Osteoblast (primary cell): Measurements from ENCODE around the gene USP32. TPM values are rescaled to one million over a fixed set of nuclear protein-coding genes. Genes with fewer than 3 reads are reported as not detected.

Source experiments
- DNase-seq: peaks from one replicate; pipeline ENCODE4 v3.0.0; 2011; ENCODE audit warnings: low spot score, mixed read lengths; ENCODE audit not compliant: insufficient read length; ENCODE audit errors: missing footprints
- H2AFZ ChIP-seq: 2 replicates; pipeline ENCODE4 v1.6.0; 2011; ENCODE audit warnings: mild to moderate bottlenecking, low read length
- H3K27ac ChIP-seq: 2 replicates; pipeline ENCODE4 v1.5.1; 2011; ENCODE audit warnings: mild to moderate bottlenecking, low read depth, low read length, moderate library complexity
- H3K27me3 ChIP-seq: 2 replicates; pipeline ENCODE4 v1.6.0; 2012; ENCODE audit warnings: mild to moderate bottlenecking, control low read depth, inconsistent platforms, low read length, moderate library complexity; ENCODE audit not compliant: insufficient read depth
- H3K36me3 ChIP-seq: 2 replicates; pipeline ENCODE4 v1.5.1; 2011; ENCODE audit warnings: mild to moderate bottlenecking, low read length, control low read depth, moderate library complexity; ENCODE audit not compliant: insufficient read depth
- H3K4me1 ChIP-seq: 2 replicates; pipeline ENCODE4 v1.5.1; 2011; ENCODE audit warnings: mild to moderate bottlenecking, low read length, control low read depth, moderate library complexity; ENCODE audit not compliant: insufficient read depth
- H3K4me2 ChIP-seq: 2 replicates; pipeline ENCODE4 v1.6.0; 2011; ENCODE audit warnings: mild to moderate bottlenecking, low read length; ENCODE audit not compliant: insufficient read depth
- H3K4me3 ChIP-seq: fragments of 200-600 bp; sonication (generic); 3 replicates; pipeline ENCODE4 v1.5.1; 2012; ENCODE audit warnings: mild to moderate bottlenecking, low read length, inconsistent platforms; ENCODE audit not compliant: insufficient read depth
- H3K79me2 ChIP-seq: 2 replicates; pipeline ENCODE4 v1.6.0; 2012; ENCODE audit warnings: mild to moderate bottlenecking, low read length, control low read depth, inconsistent platforms; ENCODE audit not compliant: insufficient read depth
- H3K9me3 ChIP-seq: 2 replicates; pipeline ENCODE4 v1.5.1; 2011; ENCODE audit warnings: low read depth, low read length, control low read depth
- H4K20me1 ChIP-seq: 2 replicates; pipeline ENCODE4 v1.6.0; 2012; ENCODE audit warnings: mild to moderate bottlenecking, low read length, control low read depth; ENCODE audit not compliant: insufficient read depth
- total RNA-seq: library from RNA; depleted of rRNA; stranded (reverse); fragments of >200 nt; gene quantifications from 2 replicates; pipeline ENCODE4 v1.2.3, GENCODE V29; 2012
- TF ChIP-seq, protein P1 (sequence below): IDR thresholded peaks from 2 replicates; pipeline ENCODE4 v1.5.1; 2011; ENCODE audit warnings: mild to moderate bottlenecking, low read depth, low read length, moderate library complexity; ENCODE audit errors: extremely low read depth

The USP32 gene
- total RNA-seq, 1 donor: 99.5 TPM

DNA sequence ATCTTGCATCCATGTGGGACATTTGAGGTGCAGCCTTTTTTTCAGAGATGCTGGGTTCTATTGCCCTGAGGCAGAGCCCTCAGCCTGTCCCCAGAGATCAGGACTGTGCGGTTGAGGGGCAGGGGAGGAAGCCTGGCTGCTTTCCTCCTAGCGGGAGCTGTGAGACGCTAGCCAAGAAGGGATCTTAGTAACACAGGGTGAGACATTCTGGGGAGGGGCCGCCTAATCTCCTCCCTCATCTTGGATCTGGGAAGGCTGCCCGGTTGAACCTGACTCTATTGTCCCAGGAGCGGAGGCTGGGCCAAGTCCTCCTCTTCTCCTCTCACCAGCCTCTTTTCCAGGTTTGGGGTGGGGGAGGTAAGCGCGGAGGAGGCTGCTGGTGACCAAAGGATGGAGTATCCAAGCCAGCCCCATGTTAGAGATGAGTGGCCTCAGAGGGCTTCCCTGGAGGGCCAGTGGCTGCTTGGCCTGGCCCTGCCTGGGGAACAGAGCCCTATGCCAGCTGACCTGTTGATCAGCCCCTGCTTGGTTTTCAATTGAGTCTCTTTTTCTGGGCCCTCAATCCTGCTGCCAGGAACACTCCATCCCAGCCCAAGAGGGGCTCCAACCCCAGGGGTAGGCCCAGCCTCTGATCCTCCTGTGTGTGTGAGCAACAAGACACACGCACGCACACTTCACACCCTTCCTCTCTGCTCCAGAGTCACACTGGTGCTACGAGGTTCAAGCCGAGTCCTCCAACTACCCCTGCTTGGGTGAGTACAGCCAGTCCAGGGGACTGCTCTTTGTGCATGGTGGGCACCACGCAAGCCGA lies 237.1 kb downstream of the USP32 start:
- Histone ChIP-seq H3K9me3 (no peaks in the 10 kb centered on the region), H3K4me2 (peak overlapping the region; percentile 55), H3K27ac (peak overlapping the region; percentile 14), H4K20me1 (peaks cover 3% of the 10 kb centered on the region), H3K36me3 (no peaks in the 10 kb centered on the region), H3K79me2 (no peaks in the 10 kb centered on the region), H3K4me3 (no peak overlapping the region), H3K4me1 (peaks cover 14% of the 10 kb centered on the region), H2AFZ (no peak overlapping the region), H3K27me3 (peaks cover 35% of the 10 kb centered on the region)
- DNase-seq: peak; percentile 99
- TF ChIP-seq, protein P1, sequence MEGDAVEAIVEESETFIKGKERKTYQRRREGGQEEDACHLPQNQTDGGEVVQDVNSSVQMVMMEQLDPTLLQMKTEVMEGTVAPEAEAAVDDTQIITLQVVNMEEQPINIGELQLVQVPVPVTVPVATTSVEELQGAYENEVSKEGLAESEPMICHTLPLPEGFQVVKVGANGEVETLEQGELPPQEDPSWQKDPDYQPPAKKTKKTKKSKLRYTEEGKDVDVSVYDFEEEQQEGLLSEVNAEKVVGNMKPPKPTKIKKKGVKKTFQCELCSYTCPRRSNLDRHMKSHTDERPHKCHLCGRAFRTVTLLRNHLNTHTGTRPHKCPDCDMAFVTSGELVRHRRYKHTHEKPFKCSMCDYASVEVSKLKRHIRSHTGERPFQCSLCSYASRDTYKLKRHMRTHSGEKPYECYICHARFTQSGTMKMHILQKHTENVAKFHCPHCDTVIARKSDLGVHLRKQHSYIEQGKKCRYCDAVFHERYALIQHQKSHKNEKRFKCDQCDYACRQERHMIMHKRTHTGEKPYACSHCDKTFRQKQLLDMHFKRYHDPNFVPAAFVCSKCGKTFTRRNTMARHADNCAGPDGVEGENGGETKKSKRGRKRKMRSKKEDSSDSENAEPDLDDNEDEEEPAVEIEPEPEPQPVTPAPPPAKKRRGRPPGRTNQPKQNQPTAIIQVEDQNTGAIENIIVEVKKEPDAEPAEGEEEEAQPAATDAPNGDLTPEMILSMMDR: no peak

- peaks cover 14% of the 10 kb centered on the region for H3K4me1 ChIP-seq
- H3K36me3 ChIP-seq: no peaks in the 10 kb centered on the region
- H3K9me3 ChIP-seq: no peaks in the 10 kb centered on the region
- H3K79me2 ChIP-seq: no peaks in the 10 kb centered on the region
- H3K27me3 ChIP-seq: peaks cover 45% of the 10 kb centered on the region
- no peak overlapping the region for H3K4me3 ChIP-seq
- H4K20me1 ChIP-seq: peaks cover 3% of the 10 kb centered on the region
- peak overlapping the region; percentile 14 for H3K27ac ChIP-seq
- no peak overlapping the region for H2AFZ ChIP-seq
- peak overlapping the region; percentile 55 for H3K4me2 ChIP-seq
- DNase-seq: peak; percentile 93
- TF ChIP-seq, protein P1: no peak
These were observed 238.1 kb downstream of the USP32 start for GRCh38 chr17:60153606-60154390.

DNA sequence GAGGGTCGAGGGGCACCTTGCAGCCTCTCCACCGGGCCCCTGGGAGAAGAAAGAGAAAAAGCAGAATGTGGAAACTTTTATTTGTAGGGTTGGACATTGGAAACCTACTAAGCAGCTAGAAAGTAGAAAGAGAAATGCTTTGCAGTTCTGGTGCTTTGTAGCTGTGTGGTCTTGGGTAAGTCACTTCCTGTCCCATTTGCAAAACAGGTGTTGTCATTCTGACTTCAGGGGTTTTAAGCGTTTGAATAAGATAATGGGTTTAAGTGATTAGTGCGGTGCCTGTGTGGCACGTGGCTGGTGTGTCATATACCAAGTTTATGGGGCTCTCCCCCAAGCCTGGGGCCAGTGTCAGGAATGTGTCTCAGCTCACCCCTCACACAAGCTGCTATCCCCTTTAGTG lies 240.6 kb downstream of the USP32 start:
- no peak for DNase-seq
- H3K9me3 ChIP-seq: no peaks in the 10 kb centered on the region
- TF ChIP-seq, protein P1: no peak
- no peak overlapping the region for H2AFZ ChIP-seq
- H3K27ac ChIP-seq: no peak overlapping the region
- H3K4me2 ChIP-seq: no peak overlapping the region
- H4K20me1 ChIP-seq: peaks cover 3% of the 10 kb centered on the region
- no peaks in the 10 kb centered on the region for H3K79me2 ChIP-seq
- H3K4me3 ChIP-seq: no peak overlapping the region
- H3K4me1 ChIP-seq: peaks cover 14% of the 10 kb centered on the region
- no peaks in the 10 kb centered on the region for H3K36me3 ChIP-seq
- H3K27me3 ChIP-seq: peaks cover 69% of the 10 kb centered on the region
